AG09309 (cell line): ENCODE measurements around the gene DPP6.

ENCODE experiments used
- DNase-seq: peaks from one replicate; pipeline ENCODE4 v3.0.0-alpha.2; 2010; ENCODE audit warnings: low read depth
- H3K4me3 ChIP-seq: 2 replicates; pipeline ENCODE4 v1.5.1; 2011; ENCODE audit warnings: mild to moderate bottlenecking, low read depth, low read length, moderate library complexity; ENCODE audit not compliant: control insufficient read depth
- TF ChIP-seq, protein P1 (sequence below): IDR thresholded peaks from 2 replicates; pipeline ENCODE4 v1.5.1; 2011; ENCODE audit warnings: mild to moderate bottlenecking, low read depth, low read length, inconsistent platforms; ENCODE audit not compliant: insufficient read depth, control insufficient read depth; ENCODE audit errors: missing control alignments

DPP6 gene

DNA sequence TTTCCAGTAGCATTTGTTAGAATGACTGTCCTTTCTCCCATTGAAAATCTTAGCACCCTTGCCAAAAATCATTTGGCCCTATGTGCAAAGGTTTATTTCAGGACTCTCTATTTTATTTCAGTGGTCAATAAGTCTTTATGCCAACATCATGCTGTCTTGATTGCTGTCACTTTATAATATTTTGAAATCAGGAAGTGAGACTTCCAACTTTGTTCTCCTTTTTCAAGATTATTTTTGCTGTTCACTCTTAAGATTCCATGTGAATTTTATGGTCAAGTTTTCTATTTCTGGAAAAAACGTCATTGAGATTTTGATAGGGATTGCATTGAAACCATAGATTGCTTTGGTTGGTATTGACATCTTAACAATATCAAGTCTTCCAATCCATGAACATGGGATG lies 885.6 kb downstream of the DPP6 start:
- no peak for DNase-seq
- no peak overlapping the region for H3K4me3 ChIP-seq
- TF ChIP-seq, protein P1, sequence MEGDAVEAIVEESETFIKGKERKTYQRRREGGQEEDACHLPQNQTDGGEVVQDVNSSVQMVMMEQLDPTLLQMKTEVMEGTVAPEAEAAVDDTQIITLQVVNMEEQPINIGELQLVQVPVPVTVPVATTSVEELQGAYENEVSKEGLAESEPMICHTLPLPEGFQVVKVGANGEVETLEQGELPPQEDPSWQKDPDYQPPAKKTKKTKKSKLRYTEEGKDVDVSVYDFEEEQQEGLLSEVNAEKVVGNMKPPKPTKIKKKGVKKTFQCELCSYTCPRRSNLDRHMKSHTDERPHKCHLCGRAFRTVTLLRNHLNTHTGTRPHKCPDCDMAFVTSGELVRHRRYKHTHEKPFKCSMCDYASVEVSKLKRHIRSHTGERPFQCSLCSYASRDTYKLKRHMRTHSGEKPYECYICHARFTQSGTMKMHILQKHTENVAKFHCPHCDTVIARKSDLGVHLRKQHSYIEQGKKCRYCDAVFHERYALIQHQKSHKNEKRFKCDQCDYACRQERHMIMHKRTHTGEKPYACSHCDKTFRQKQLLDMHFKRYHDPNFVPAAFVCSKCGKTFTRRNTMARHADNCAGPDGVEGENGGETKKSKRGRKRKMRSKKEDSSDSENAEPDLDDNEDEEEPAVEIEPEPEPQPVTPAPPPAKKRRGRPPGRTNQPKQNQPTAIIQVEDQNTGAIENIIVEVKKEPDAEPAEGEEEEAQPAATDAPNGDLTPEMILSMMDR = no peak

DNA sequence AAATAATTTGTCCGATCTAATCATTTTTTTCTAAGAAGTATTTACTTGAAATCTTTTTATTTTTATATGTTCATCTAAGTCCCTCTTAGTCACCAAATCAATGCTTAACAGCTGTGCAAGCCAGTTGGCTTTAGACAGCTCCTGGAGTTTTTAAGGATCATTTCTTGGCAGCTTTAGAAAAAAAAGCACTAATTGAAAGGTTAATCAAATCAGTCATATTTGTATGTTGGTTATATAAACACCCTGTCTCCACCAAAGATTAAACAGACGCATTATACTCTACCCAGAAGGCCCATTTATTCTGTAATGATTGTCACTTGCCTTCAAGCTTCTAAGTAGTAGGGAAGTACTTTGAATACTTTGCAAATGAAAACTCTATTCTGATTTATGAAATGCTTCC lies 890.5 kb downstream of the DPP6 start:
- no peak overlapping the region for H3K4me3 ChIP-seq
- TF ChIP-seq, protein P1 = no peak
- DNase-seq = no peak
